ENCODE results near the gene KIN. TPM values are rescaled to one million over a fixed set of nuclear protein-coding genes. Genes with fewer than 3 reads are reported as not detected.
A peak's percentile ranks its signal among the peaks of the same experiment; 100 is the strongest.

Gene KIN
- total RNA-seq, 1 experiment from 2014 or later = 27.9 TPM

GRCh38 chr10:7705341-7705740 is 82.5 kb downstream of the KIN start:
- ChIA-PET POLR2A (no interaction called here), CTCF (interaction anchor here (0.6 to 0.7 kb wide), 2 partner anchors 164 to 165 kb away, joined by 3 to 4 read pairs; no protein-coding TSS in a partner anchor)
- BruUV-seq (replicated peaks) = no TSS peak
- Mint-ChIP-seq H3K4me3 (ENCODE audit: unreplicated experiment) (no peak overlapping the region), H3K27ac (ENCODE audit: unreplicated experiment) (no peak overlapping the region), H3K4me1 (ENCODE audit: low read depth, unreplicated experiment) (peaks cover 11% of the 10 kb centered on the region), H3K36me3 (ENCODE audit: insufficient read depth, unreplicated experiment) (no peaks in the 10 kb centered on the region), H3K27me3 (ENCODE audit: insufficient read depth, unreplicated experiment) (no peaks in the 10 kb centered on the region), H3K9me3 (ENCODE audit: unreplicated experiment) (no peaks in the 10 kb centered on the region)
- H3K9me3 ChIP-seq = no peaks in the 10 kb centered on the region
- H3K36me3 ChIP-seq (ENCODE audit: control insufficient read depth, insufficient read depth, low read length) = no peaks in the 10 kb centered on the region
- no peak overlapping the region for H3K4me3 ChIP-seq (ENCODE audit: low read depth, low read length)
- no peak for DNase-seq
- intact Hi-C loops (cut with micrococcal nuclease; ENCODE audit: unreplicated experiment) = no loop called here
- H3K4me1 ChIP-seq = peaks cover 16% of the 10 kb centered on the region
- H3K27me3 ChIP-seq (replicated peaks; ENCODE audit: control insufficient read depth, insufficient read depth, low read length) = no peaks in the 10 kb centered on the region
- no peak for TF ChIP-seq CTCF (IDR thresholded peaks at IDR 0.05; ENCODE audit: insufficient read depth in 1 of 2, low read depth in 1 of 2, low read length in 1 of 2, severe bottlenecking in 1 of 2, unreplicated experiment in 1 of 2)

- ChIA-PET CTCF (interaction anchor here (2.5 kb wide), 1 partner anchor 17 kb away, joined by 10 read pairs; no protein-coding TSS in a partner anchor), POLR2A (no interaction called here)
- Histone ChIP-seq H3K9me3 (no peaks in the 10 kb centered on the region), H3K4me1 (peaks cover 16% of the 10 kb centered on the region), H3K4me3 (ENCODE audit: low read depth, low read length) (0 out of 2 replicates have a peak overlapping the region, but pooled peaks have one; percentile 8), H3K36me3 (ENCODE audit: control insufficient read depth, insufficient read depth, low read length) (no peaks in the 10 kb centered on the region), H3K27me3 (replicated peaks; ENCODE audit: control insufficient read depth, insufficient read depth, low read length) (no peaks in the 10 kb centered on the region)
- H3K9me3 Mint-ChIP-seq (ENCODE audit: unreplicated experiment) = peaks cover under 1% of the 10 kb centered on the region
- DNase-seq = no peak
- no TSS peak for BruUV-seq (replicated peaks)
- intact Hi-C loops (cut with micrococcal nuclease; ENCODE audit: unreplicated experiment) = loop anchor here (5.0 kb wide), 1 partner anchor 83 kb away; the partner anchor contains the start of genes ATP5F1C and KIN
- H3K27ac Mint-ChIP-seq (ENCODE audit: unreplicated experiment) = no peak overlapping the region
- H3K4me1 Mint-ChIP-seq (ENCODE audit: low read depth, unreplicated experiment) = peaks cover 11% of the 10 kb centered on the region
- no peaks in the 10 kb centered on the region for H3K36me3 Mint-ChIP-seq (ENCODE audit: insufficient read depth, unreplicated experiment)
- no peak overlapping the region for H3K4me3 Mint-ChIP-seq (ENCODE audit: unreplicated experiment)
- TF ChIP-seq CTCF (IDR thresholded peaks at IDR 0.05; ENCODE audit: insufficient read depth in 1 of 2, low read depth in 1 of 2, low read length in 1 of 2, severe bottlenecking in 1 of 2, unreplicated experiment in 1 of 2) = no peak
- H3K27me3 Mint-ChIP-seq (ENCODE audit: insufficient read depth, unreplicated experiment) = no peaks in the 10 kb centered on the region
Observed at GRCh38 chr10:7704071-7705016, 83.4 kb downstream of the KIN start.

GRCh38 chr10:7703140-7703539 is 84.7 kb downstream of the KIN start, which contains the start of gene ITIH2:
Gene ITIH2, plus strand, starts transcription at chr10:7703316. Its CDS starts 119 bp downstream, at chr10:7703435.
- Mint-ChIP-seq H3K9me3 (ENCODE audit: unreplicated experiment) (peaks cover 9% of the 10 kb centered on the region), H3K36me3 (ENCODE audit: insufficient read depth, unreplicated experiment) (no peaks in the 10 kb centered on the region), H3K27me3 (ENCODE audit: insufficient read depth, unreplicated experiment) (no peaks in the 10 kb centered on the region), H3K4me1 (ENCODE audit: low read depth, unreplicated experiment) (peaks cover 11% of the 10 kb centered on the region), H3K27ac (ENCODE audit: unreplicated experiment) (no peak within 1 kb of the TSS), H3K4me3 (ENCODE audit: unreplicated experiment) (no peak within 1 kb of the TSS)
- BruUV-seq (replicated peaks) = no TSS peak
- intact Hi-C loops (cut with micrococcal nuclease; ENCODE audit: unreplicated experiment) = loop anchor here (5.0 kb wide), 1 partner anchor 84 kb away; the partner anchor contains the start of genes ATP5F1C and KIN
- H3K9me3 ChIP-seq = no peaks in the 10 kb centered on the region
- DNase-seq = no peak
- peak within 1 kb of the TSS; percentile 8; the same call in 1 of the 2 replicates for H3K4me3 ChIP-seq (ENCODE audit: low read depth, low read length)
- ChIA-PET POLR2A (interaction anchor here (1.3 kb wide), 1 partner anchor 85 kb away, joined by 5 read pairs; the partner anchor contains the start of genes ATP5F1C and KIN), CTCF (interaction anchor here (1.2 to 2.5 kb wide), 3 partner anchors 16 to 178 kb away, joined by 6 to 10 read pairs (median 10); no protein-coding TSS in a partner anchor)
- TF ChIP-seq CTCF (IDR thresholded peaks at IDR 0.05; ENCODE audit: insufficient read depth in 1 of 2, low read depth in 1 of 2, low read length in 1 of 2, severe bottlenecking in 1 of 2, unreplicated experiment in 1 of 2) = no peak
- H3K4me1 ChIP-seq = peaks cover 16% of the 10 kb centered on the region
- no peaks in the 10 kb centered on the region for H3K27me3 ChIP-seq (replicated peaks; ENCODE audit: control insufficient read depth, insufficient read depth, low read length)
- H3K36me3 ChIP-seq (ENCODE audit: control insufficient read depth, insufficient read depth, low read length) = no peaks in the 10 kb centered on the region

Measured in Caco-2 (cell line).